Measurements from ENCODE around the gene IDUA. TPM values are rescaled to one million over a fixed set of nuclear protein-coding genes. Genes with fewer than 3 reads are reported as not detected.

Gene IDUA
- total RNA-seq, 2 experiments from 2014 or later = 18.8 to 19.0 TPM

- H3K4me1 Mint-ChIP-seq = no peaks in the 10 kb centered on the region
- DNase-seq = no peak
- no peak overlapping the region for H3K27ac Mint-ChIP-seq
- no peak overlapping the region for H3K4me3 Mint-ChIP-seq
- ChIA-PET CTCF (no interaction called here), POLR2A (no interaction called here)
- no peaks in the 10 kb centered on the region for H3K36me3 Mint-ChIP-seq (ENCODE audit: low read depth)
- no peaks in the 10 kb centered on the region for H3K9me3 Mint-ChIP-seq
- H3K27me3 Mint-ChIP-seq = no peaks in the 10 kb centered on the region
Observed at GRCh38 chr4:959338-960139, 27.3 kb upstream of the IDUA start.

GRCh38 chr4:960140-960635 is 26.7 kb upstream of the IDUA start:
- Mint-ChIP-seq H3K4me3 (no peak overlapping the region), H3K36me3 (ENCODE audit: low read depth) (no peaks in the 10 kb centered on the region), H3K9me3 (no peaks in the 10 kb centered on the region), H3K27ac (no peak overlapping the region), H3K4me1 (no peaks in the 10 kb centered on the region), H3K27me3 (no peaks in the 10 kb centered on the region)
- DNase-seq = no peak
- ChIA-PET CTCF (no interaction called here), POLR2A (no interaction called here)

GRCh38 chr4:960636-961350 is 26.1 kb upstream of the IDUA start:
- H3K9me3 Mint-ChIP-seq = no peaks in the 10 kb centered on the region

GRCh38 chr4:961351-962230 is 25.3 kb upstream of the IDUA start:
- Mint-ChIP-seq H3K4me1 (no peaks in the 10 kb centered on the region), H3K9me3 (no peaks in the 10 kb centered on the region), H3K36me3 (ENCODE audit: low read depth) (no peaks in the 10 kb centered on the region), H3K27ac (no peak overlapping the region), H3K4me3 (no peak overlapping the region), H3K27me3 (no peaks in the 10 kb centered on the region)
- CTCF ChIA-PET = no interaction called here
- no peak for DNase-seq
- POLR2A ChIA-PET = interaction anchor here (1.0 kb wide), 1 partner anchor 22 kb away, joined by 3 read pairs; no protein-coding TSS in a partner anchor

More at GRCh38 chr4:960636-961350, 26.1 kb upstream of the IDUA start:
- Mint-ChIP-seq H3K27ac (no peak overlapping the region), H3K4me3 (no peak overlapping the region), H3K36me3 (ENCODE audit: low read depth) (no peaks in the 10 kb centered on the region), H3K27me3 (no peaks in the 10 kb centered on the region), H3K4me1 (no peaks in the 10 kb centered on the region)
- ChIA-PET POLR2A (no interaction called here), CTCF (no interaction called here)
- no peak for DNase-seq

- POLR2A ChIA-PET = interaction anchor here (1.0 to 1.3 kb wide), 4 partner anchors 11 to 32 kb away, joined by 3 to 4 read pairs (median 4); partner anchors contain the start of genes DGKQ, GAK and TMEM175
- H3K4me1 Mint-ChIP-seq = no peaks in the 10 kb centered on the region
- H3K9me3 Mint-ChIP-seq = no peaks in the 10 kb centered on the region
- DNase-seq = no peak
- no peak overlapping the region for H3K27ac Mint-ChIP-seq
- H3K4me3 Mint-ChIP-seq = no peak overlapping the region
- no peaks in the 10 kb centered on the region for H3K27me3 Mint-ChIP-seq
- CTCF ChIA-PET = no interaction called here
- no peaks in the 10 kb centered on the region for H3K36me3 Mint-ChIP-seq (ENCODE audit: low read depth)
Observed at GRCh38 chr4:962231-963208, 24.3 kb upstream of the IDUA start.

- ChIA-PET CTCF (no interaction called here), POLR2A (interaction anchor here (1.1 to 1.3 kb wide), 3 partner anchors 10 to 33 kb away, joined by 3 to 4 read pairs (median 4); partner anchors contain the start of genes DGKQ, GAK and TMEM175)
- no peaks in the 10 kb centered on the region for H3K4me1 Mint-ChIP-seq
- H3K36me3 Mint-ChIP-seq (ENCODE audit: low read depth) = no peaks in the 10 kb centered on the region
- no peak overlapping the region for H3K27ac Mint-ChIP-seq
- no peaks in the 10 kb centered on the region for H3K9me3 Mint-ChIP-seq
- no peak overlapping the region for H3K4me3 Mint-ChIP-seq
- H3K27me3 Mint-ChIP-seq = no peaks in the 10 kb centered on the region
- DNase-seq = no peak
Observed at GRCh38 chr4:963276-964225, 23.3 kb upstream of the IDUA start.

- H3K36me3 Mint-ChIP-seq (ENCODE audit: low read depth) = no peaks in the 10 kb centered on the region
- DNase-seq = no peak
- no peak overlapping the region for H3K27ac Mint-ChIP-seq
- H3K27me3 Mint-ChIP-seq = no peaks in the 10 kb centered on the region
- H3K9me3 Mint-ChIP-seq = no peaks in the 10 kb centered on the region
- POLR2A ChIA-PET = no interaction called here
- H3K4me1 Mint-ChIP-seq = no peaks in the 10 kb centered on the region
- H3K4me3 Mint-ChIP-seq = no peak overlapping the region
- CTCF ChIA-PET = no interaction called here
Observed at GRCh38 chr4:964346-965025, 22.4 kb upstream of the IDUA start.

- no peaks in the 10 kb centered on the region for H3K36me3 Mint-ChIP-seq (ENCODE audit: low read depth)
- ChIA-PET CTCF (no interaction called here), POLR2A (no interaction called here)
- no peaks in the 10 kb centered on the region for H3K4me1 Mint-ChIP-seq
- H3K27me3 Mint-ChIP-seq = no peaks in the 10 kb centered on the region
- DNase-seq = no peak
- no peak overlapping the region for H3K27ac Mint-ChIP-seq
- no peak overlapping the region for H3K4me3 Mint-ChIP-seq
- H3K9me3 Mint-ChIP-seq = no peaks in the 10 kb centered on the region
Observed at GRCh38 chr4:965048-965765, 21.6 kb upstream of the IDUA start.

- ChIA-PET POLR2A (no interaction called here), CTCF (no interaction called here)
- Mint-ChIP-seq H3K4me3 (no peak overlapping the region), H3K27me3 (no peaks in the 10 kb centered on the region), H3K4me1 (peaks cover 5% of the 10 kb centered on the region), H3K9me3 (no peaks in the 10 kb centered on the region), H3K36me3 (ENCODE audit: low read depth) (no peaks in the 10 kb centered on the region), H3K27ac (no peak overlapping the region)
- DNase-seq = no peak
Observed at GRCh38 chr4:965766-966134, 21.1 kb upstream of the IDUA start.

- no peaks in the 10 kb centered on the region for H3K36me3 Mint-ChIP-seq (ENCODE audit: low read depth)
- no peak overlapping the region for H3K27ac Mint-ChIP-seq
- peaks cover 6% of the 10 kb centered on the region for H3K4me1 Mint-ChIP-seq
- POLR2A ChIA-PET = no interaction called here
- no peaks in the 10 kb centered on the region for H3K27me3 Mint-ChIP-seq
- H3K4me3 Mint-ChIP-seq = no peak overlapping the region
- no peak for DNase-seq
- CTCF ChIA-PET = no interaction called here
- H3K9me3 Mint-ChIP-seq = no peaks in the 10 kb centered on the region
Observed at GRCh38 chr4:966266-967112, 20.4 kb upstream of the IDUA start.
